GM21717 (cell line): Measurements from ENCODE around the gene DLL4.
"Not testable (repeated sequence)": the region's sequence is repeated elsewhere in the genome, so short reads cannot be mapped to it uniquely, and the experiment has no call there.

Source experiments
- ATAC-seq: cut with Tn5 transposase; IDR thresholded peaks from one replicate; pipeline ENCODE4 v1.9.1; 2021; ENCODE audit warnings: mild to moderate bottlenecking, moderate library complexity; ENCODE audit not compliant: unreplicated experiment

The DLL4 gene

DNA sequence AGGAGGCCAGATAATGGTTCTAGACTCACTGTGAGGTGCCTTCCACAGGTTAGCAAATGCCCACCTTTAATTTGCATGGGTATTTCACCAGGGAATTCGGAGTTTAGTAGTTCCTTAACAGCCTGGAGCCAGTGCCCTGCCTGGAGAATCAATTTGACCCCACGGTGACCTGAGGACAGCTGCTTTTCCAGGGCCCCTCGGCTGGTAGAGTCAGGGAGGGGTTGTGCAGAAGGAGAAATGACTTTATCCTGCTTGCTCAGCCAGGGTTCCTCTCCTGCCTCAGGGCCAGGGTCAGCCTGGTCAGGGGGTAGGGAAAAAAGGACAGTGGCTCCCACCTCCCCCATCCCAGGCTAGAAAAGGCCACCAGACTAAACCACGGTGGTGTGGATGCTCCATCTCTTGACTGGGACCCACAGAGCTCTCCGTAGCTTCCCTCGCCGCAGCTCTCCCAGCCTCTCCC is 12.0 kb downstream of the DLL4 start:
- ATAC-seq = no peak

DNA sequence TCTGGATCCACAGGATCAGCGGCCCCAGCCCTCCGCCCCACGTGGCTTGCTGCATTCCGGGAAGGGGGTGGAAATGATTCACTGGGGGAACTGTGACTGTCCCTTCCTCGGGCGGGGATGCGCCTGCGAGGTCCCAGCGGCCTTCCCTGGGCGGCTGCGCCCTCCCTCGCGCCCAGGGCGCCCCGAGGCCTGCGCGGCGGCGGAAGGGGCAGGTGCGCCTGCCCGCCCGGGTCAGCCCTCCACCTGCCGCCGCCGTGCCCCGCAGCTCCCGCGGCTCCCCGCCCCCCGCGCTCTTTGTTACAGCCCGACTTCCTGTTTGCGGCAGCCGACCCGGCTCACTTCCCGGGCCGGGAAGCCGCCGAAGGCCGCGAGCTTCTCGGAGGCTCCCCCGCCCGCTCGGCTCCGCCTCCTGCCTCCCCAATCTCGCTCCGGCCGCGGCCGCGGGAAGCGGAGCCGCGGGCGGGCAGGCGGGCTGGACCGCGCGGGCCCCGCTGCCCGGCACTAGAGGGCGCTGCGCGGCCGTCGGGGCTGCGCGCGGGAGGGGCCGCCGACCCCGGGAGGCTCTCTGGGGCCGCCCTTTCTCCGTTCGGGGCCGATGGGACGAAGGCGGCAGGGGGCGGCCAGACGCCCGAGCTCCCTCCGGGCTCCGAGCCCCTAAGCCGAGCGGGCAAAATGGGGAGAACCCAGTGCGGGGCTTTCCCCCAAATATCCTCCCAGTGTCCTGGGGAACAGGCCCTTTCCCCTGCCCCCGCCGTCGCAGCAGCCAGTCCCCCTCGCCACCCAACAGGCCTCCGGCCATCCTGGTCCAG is 12.6 kb downstream of the DLL4 start:
- peak; percentile 45 for ATAC-seq

DNA sequence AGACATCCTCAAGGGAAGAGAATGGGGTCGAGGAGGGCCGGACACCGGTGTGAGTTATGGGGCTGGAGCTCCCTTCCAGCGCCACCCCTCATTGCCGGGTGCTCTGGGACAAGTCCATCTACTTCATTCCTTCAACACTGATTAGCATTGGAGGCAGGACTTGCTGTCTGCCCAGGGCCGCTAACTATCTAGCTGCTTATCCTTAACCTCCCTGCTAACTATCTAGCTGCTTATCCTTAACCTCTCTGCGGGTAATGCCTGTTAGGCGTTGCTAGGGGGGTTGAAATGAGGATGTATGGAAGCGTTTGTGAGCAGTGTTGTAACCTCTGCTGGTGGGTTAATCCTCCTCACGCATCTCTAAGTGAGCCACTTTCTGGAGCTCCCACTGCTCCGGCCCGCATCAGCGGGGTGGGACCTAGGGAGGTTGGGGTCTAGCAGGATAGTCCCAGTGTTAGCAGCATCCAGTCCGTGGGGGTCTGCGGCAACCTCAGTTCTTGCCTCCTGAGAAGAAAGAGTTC is 13.3 kb downstream of the DLL4 start:
- ATAC-seq = no peak

DNA sequence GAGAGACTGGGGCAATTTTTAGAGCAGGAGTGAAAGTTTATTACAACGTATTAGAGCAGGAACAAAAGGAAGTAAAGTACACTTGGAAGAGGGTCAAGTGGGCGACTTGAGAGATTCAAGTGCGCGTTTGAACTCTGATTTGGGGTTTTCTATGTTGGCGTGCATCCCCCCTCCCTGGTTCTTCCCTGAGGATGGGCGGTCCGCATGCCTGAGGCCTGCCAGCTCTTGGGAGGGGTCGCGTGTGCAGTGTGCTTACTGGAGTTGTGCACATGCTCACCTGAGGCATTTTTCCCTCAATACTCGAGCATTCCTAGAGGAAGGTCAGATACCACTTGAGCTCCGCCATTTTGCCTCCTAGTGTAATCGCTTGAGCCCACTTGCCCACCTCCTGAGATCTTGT is 13.7 kb downstream of the DLL4 start:
- ATAC-seq = no peak

DNA sequence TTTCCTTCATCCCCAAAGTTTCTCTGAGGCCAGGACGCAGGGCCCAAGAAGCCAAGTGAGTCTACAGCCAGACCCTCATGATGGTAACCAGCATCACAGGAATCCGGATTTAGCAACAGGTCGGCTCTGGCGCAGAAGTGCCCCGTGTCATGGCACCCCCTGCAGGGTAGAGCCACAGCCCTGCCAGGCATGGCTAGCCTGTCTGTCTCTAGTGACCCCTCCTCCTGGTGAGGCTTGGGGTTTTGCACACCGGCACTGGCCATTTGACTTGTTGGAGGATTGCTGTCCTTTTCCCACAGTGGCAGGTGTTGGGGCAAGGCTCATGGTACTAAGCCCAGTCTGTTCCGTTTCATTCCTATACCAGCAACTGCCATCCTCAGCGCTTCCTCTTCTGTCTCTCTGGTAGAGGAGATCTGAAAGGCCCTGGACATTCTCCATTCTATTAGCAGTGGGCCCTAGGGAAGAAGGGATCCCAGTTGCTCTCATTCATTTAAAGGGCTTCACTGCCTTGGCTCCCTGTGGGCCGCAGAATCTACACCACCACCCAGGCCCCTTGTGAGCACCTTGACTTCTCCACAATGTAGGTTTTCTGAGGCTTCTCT is 14.7 kb downstream of the DLL4 start:
- no peak for ATAC-seq

DNA sequence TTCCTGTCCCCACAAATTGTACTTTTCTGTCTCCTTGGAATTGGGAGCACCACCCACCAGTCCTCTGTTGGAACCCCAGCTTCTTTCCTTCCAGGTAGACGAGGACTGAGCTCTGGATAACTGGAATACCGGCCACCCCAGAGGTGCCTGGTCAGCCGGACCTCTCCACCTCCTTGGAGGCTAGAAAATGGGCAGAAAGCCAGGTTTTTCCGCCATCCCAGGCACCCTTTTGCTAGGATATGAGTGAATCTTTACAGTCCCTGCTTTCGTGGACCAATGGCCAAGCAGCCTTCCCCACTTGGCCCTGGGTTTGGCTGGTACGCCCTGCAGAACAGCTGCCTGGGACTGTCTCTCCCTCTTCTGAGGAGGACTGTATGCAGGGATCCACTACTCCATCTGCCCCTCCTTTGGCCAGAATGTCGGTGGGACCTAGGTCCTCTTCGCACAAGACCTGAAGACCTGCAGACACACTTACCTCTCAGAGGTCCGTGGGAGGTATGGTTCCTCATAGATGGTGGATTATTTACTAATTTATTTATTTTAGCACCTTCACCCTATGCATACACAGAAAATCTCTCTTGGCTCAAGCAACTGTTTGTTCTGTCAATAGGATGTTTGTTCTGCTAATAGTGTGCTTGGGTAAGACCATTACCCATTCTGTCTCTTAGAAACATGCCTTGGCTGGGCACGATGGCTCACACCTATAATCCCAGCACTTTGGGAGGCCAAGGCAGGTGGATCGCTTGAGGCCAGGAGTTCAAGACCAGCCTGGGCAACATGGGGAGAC is 15.6 kb downstream of the DLL4 start:
- ATAC-seq = no peak

DNA sequence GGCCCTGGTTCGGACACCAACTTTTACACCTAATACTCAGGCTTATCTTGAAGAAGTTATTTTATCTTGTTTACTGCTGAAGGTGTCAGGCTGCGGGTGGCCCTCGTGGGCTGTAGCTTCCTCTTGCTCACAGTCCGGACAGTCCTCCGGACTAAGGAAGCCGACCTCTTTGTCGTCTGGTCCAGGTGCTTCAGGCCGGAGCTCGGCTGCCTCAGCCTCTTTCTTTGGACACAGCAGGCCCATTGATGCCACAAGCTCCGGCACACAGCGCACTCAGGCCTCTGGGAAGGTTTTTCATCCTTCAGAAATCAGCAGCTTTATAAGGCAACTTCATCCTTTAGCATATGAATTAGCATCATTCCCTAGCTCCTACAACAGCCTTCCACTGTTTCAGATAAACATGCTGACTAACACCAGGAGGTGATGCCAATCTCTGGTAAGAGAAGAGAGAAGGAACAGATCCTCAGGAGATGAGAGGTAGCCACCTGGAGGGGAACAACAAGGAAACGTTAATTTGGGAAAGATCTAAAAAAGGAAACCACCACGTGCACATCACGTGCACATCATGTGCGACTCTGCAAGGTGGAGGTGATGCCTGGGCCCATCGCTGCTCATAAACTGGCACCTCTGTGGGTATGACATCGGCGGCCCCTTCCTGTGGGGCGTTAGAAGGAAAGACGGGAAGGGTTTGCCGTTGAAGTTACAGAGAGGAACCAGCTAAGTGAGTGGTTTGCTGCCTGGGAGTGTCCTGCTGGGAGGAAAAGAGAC is 19.8 kb downstream of the DLL4 start:
- no peak for ATAC-seq

DNA sequence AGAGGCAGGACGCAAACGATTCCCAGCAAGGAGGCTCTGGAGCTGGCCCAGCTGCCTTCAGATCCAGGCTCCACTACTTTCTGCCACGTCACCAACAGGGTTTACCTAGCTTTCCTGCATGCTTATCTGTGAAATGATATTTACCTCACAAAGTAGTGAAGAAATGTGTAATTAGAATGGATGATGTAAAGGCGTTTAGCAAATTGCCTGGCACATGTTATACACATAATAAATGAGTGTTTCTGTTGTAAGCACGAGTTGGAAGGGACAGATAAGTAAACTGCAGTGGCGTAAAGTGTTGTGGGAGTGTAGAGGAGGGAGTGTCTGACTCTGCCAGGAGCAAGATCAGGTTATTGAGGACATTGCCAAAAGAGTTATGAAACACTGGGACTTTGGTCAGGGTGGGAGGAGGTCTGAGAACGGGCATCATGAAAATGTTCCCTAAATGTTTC is 20.6 kb downstream of the DLL4 start:
- ATAC-seq = no peak

DNA sequence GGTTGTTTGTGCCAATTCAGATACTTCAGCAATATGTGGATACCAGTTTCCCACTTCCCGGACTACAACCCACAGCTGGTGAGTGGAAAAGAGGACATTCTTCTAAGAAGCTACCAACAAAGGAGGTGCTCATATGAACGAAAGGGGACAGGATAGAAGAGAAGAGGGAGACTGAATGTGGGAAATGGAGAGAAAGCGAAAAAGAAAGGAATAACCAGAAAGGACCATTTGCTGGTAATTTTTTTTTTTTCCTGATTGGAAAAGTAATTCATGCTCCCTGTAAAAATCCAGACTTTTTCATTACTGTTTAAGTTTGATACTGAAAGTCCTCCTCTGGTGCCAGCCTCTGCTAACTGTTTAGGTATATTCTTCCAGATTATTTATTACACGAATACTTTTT is 22.6 kb downstream of the DLL4 start:
- no peak for ATAC-seq

DNA sequence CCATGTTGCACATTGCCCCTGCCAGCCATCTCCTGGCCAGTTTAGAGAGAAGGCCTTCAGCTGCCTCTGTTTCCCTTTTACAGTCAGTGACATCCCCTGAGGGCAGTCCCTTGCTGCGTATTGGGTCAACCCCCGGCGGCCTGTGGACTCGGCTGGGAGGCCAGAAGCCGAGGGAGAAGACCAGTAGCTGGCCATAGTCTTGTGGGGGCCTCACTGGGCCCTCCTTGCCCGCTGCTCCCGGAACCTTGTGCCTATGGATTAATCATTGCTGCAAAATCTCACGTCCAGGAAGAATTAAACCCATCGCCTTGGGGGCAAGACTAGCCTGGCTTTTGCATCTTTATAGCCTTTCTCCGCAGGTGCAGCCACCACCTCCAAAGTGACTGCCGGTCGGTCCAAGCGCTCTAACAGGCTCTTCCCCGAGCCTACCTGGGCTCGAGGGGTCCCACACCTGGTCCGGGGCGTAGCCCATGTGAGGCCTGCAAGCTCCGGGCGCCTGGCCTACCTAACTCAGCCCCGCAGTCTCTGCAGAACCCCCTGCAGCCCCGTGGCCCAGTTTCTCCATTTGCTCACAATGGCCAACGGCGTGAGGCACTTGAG is 23.3 kb downstream of the DLL4 start:
- ATAC-seq = peak; percentile 17

DNA sequence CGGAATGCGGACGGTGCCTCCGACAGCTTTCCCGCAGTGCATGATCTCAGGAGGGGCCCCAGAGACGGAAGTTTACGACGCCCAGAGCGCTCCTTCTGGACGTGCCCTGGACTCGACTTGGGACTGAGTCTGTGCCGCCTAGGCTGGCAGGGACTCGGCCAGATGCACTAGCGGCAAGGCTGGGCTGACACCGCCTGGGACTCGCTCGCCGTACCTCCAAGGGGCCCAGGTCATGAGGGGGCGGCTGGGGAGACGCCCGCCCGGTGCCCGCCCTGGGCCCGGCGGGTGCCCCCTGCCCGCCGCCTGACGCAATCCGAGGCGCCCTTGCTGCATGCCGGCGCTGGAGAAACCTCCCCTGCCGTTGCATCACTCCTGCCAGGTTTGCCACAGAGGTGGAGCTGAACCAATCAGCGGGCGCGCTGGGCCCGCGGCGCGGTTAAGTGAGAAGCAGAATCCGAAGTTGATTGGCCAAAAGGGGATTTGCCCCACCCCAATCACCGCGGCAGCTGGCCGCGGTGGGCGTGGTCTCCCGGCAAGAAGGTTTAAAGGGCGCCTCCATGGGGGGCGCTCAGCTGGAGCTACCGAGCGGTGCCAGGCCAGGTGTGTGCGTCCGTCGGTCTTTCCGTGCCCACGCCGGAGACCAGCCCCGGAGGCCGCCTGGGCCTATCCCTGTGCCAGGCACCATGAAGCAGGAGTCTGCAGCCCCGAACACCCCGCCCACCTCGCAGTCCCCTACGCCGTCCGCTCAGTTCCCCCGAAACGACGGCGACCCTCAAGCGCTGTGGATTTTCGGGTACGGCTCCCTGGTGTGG is 24.0 kb downstream of the DLL4 start, which contains the start of gene CHAC1:
TSS of gene CHAC1 (plus strand) at position 571 of the 812 bp plus-strand sequence. CDS start at position 684, 113 bp downstream.
- ATAC-seq = peak; percentile 85

DNA sequence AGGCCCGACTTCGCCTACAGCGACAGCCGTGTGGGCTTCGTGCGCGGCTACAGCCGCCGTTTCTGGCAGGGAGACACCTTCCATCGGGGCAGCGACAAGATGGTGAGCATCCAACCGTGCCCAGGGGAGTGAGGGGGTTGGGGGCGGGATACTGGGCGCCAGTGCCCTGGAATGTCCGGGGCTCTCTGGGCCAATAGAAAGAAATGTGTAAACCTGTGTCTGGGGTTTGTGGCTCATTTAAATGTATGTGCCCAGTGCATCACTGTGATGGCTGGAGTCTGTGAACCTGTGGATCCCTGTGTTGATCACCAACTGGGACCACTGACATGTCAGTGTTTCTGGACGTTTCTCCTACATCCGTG is 24.6 kb downstream of the DLL4 start:
- no peak for ATAC-seq

DNA sequence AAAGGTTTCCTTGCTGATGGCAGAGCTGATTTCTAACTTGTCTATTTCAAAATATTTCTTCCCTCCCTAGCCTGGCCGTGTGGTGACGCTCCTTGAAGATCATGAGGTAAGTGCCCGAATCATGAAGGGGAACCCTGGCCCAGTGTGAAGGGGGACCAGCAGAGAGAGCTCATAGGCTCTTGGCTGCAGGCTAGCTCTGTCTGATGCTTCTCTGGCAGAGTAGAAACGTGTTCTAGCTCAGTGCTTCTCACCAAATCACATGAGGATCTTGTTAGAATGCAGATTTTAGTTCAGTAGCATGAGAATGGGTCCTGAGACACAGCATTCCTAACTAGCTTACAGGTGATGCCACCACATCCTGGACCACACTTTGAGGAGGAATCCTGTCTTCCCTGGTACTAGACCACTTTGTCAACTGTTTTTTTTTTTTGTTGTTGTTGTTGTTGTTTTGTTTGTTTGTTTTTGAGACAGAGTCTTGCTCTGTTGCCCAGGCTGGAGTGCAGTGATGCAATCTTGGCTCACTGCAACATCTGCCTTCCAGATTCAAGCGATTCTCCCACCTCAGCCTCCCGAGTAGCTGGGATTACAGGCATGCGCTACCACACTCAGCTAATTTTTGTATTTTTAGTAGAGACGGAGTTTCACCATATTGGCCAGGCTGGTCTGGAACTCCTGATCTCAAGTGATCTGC is 25.2 kb downstream of the DLL4 start:
- not testable (repeated sequence) for ATAC-seq

DNA sequence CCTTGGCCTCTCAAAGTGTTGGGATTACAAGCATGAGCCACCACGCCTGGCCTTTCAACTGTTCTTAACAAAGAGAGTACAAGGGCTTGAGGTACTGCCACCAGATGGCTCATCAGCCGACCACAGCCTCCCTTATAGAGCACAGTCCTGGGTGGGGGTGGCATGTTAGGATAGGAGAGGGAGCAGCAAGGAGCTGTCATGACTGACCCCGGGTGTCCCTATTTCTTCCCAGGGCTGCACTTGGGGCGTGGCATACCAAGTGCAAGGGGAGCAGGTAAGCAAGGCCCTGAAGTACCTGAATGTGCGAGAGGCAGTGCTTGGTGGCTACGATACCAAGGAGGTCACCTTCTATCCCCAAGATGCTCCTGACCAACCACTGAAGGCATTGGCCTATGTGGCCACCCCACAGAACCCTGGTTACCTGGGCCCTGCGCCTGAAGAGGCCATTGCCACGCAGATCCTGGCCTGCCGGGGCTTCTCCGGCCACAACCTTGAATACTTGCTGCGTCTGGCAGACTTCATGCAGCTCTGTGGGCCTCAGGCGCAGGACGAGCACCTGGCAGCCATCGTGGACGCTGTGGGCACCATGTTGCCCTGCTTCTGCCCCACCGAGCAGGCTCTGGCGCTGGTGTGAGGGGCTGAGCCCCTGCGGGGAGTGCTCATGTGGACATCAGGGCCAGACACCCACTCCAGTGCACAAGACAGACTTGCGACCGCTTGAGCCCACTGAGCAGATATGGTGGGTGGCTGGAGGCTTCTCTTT is 26.2 kb downstream of the DLL4 start:
- no peak for ATAC-seq

DNA sequence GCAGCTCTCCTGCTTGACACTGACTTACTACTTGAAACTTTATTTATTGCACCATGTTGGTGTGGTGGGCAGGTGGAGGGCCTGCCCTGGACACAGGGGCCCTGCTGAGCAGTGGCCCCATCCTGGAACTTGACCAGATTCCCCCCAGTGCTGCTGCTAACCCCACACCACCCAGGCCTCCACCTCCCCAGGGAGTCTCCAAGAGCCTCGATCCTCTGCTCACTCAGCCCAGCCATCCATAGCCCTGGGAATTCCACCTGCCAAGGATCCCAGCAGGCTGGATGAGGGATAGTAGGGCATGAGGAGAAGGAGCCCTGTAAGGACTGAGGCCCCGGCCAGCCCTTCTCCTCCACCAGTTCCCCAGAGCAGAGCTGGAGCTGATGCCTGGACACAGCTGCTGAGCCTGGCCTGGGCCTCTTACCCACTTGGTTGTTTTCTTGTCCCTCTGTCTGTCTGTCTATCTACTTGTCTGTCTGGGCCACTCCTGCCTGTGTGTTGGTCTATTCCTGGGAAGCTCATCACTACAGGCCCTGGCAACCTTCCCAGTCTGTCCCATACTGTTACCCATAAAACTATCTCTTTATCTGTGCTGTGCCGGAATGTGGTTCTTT is 26.9 kb downstream of the DLL4 start:
- ATAC-seq = no peak

DNA sequence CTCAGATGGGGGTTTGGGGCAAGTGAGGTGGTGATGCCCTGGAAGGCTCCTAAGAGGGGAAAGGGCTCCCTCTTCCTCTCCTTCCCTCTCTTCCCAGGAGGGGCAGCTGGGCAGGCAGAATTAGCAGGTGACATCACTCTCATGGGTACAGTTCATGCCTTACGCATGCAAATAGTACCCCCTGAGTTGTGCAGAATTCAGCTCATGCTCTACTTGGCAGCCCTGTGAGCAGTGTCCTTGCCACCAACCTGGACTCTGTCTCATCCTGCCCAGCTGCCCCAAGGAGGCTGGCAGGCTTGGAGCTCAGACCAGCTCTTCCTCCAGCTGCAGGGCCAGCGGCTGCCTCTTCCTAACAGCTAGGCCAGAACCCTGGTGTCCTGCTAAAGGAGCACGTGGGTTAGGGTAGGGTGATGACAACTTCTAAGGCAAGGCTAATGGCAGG is 27.4 kb downstream of the DLL4 start:
- no peak for ATAC-seq

DNA sequence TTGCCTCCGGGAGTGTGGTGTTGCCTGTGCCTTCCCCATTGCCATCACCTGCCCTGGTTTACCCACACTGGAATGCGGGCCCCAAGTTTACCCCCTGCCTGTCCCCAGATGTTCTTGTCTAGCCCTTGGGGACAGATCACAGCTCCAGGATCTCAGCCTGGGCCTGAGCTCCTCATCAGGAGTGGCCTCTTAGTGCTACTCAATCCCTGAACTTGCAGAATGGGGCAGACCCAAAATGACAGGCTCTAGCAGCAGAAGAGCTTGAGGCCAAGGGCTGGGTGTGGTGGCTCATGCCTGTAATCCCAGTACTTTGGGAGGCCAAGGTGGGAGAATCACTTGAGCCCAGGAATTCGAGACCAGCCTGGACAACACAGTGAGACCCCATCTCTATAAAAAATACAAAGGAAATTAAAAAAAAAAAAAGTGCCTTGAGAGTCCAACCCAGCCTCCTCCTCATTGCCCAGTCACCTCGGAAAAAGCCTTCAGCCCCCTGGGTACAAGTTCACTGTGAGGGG is 28.0 kb downstream of the DLL4 start:
- no peak for ATAC-seq
